Measurements from ENCODE around the gene TNNT2. TPM values are rescaled to one million over a fixed set of nuclear protein-coding genes. Genes with fewer than 3 reads are reported as not detected.

TNNT2 gene
- total and polyA plus RNA-seq, 2 of the 4 experiments (the other 2 are of a cell fraction), result 0.18 to 1.2 TPM

DNA sequence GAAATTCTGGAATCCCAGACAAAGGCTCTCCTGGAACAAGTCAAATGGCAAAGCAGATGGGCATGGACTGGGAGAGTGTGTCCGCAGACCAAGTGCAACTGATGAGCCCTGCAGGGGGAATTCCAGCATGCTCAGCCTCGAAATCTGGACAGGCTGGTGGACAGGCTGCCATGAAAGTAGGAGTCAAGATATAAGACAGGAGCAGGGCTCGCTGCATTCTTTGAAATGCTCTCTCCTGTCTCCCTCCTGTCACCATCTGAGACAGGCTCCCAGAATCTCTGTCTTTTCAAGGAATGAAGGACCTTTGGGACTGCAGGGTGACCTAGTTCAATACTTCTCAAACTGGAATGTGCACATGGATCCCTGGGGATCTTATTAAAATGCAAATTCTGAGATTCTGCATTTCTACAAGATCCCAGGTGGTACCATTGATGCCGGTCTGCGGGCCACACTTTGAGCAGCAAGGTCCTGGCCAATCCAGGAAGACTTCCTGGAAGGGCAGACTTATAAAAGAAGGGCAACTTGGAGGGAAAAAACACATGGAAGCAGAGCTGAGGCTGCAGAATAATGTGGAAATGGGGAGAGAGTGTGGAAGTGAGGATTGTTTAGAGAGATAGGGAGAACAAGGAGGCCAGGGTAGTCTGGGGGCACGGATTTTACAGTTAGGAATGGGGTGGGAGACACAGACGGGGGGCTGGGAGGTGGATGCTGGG is 29.8 kb downstream of the TNNT2 start:
- Histone ChIP-seq H3K23ac (ENCODE audit: low read depth, low read length) (no peak overlapping the region), H3K9me3 (ENCODE audit: control insufficient read depth, insufficient read depth, low read length) (peaks cover 4% of the 10 kb centered on the region; the same call in 1 of the 2 replicates), H2AK9ac (replicated peaks; ENCODE audit: low read depth, low read length, poor library complexity) (no peak overlapping the region), H2BK15ac (ENCODE audit: low read depth, low read length) (no peak overlapping the region), H3K79me1 (ENCODE audit: low read depth in 1 of 2, low read length in 2 of 2) (no peaks in the 10 kb centered on the region), H2BK20ac (ENCODE audit: low read depth, low read length) (no peak overlapping the region), H4K8ac (ENCODE audit: low read depth in 2 of 2, low read length in 2 of 2) (no peak overlapping the region), H3K18ac (ENCODE audit: low read depth, low read length) (no peak overlapping the region), H3K4me1 (ENCODE audit: control insufficient read depth, insufficient read depth, low read length) (no peaks in the 10 kb centered on the region), H2BK120ac (ENCODE audit: low read depth, low read length) (no peak overlapping the region), H2AFZ (replicated peaks; ENCODE audit: low read length, poor library complexity) (no peak overlapping the region), H3K9ac (ENCODE audit: low read depth, low read length) (no peak overlapping the region), H3K4me2 (ENCODE audit: low read depth, low read length) (no peak overlapping the region), H2BK5ac (ENCODE audit: low read depth, low read length, poor library complexity, severe bottlenecking) (no peak overlapping the region), H4K91ac (ENCODE audit: insufficient read depth, low read depth, low read length) (no peak overlapping the region), H3K27me3 (ENCODE audit: control insufficient read depth, insufficient read depth, low read length) (peaks cover 52% of the 10 kb centered on the region), H3K27ac (ENCODE audit: insufficient read depth, low read length) (no peak overlapping the region), H3K56ac (ENCODE audit: extremely low read depth, insufficient read depth, low read length) (no peak overlapping the region), H3K14ac (replicated peaks; ENCODE audit: low read depth, low read length) (no peak overlapping the region), H4K5ac (ENCODE audit: low read depth, low read length) (no peak overlapping the region), H4K20me1 (ENCODE audit: insufficient read depth, low read length) (no peaks in the 10 kb centered on the region), H3K36me3 (ENCODE audit: control insufficient read depth, insufficient read depth, low read length) (no peaks in the 10 kb centered on the region), H3K4me3 (ENCODE audit: insufficient read depth, low read depth, low read length) (no peak overlapping the region), H3K9me1 (ENCODE audit: insufficient read depth, low read length) (no peaks in the 10 kb centered on the region), H3K4ac (ENCODE audit: low read depth, low read length) (no peak overlapping the region), H2AK5ac (ENCODE audit: low read depth, low read length) (no peak overlapping the region)
- ChIA-PET CTCF (interaction anchor here (0.7 to 2.6 kb wide), 8 partner anchors 13 to 94 kb away, joined by 3 to 8 read pairs (median 3); no protein-coding TSS in a partner anchor), POLR2A (ENCODE audit: unreplicated experiment) (no interaction called here)
- dilution Hi-C loops (cut with HindIII; ENCODE audit: low sequenced_read_pairs, unreplicated experiment), result no loop called here
- TF ChIP-seq MAFK (IDR thresholded peaks at IDR 0.05; ENCODE audit: low read depth, low read length) (no peak), CEBPB (IDR thresholded peaks at IDR 0.05; ENCODE audit: low read depth, low read length) (no peak), SMC3 (IDR thresholded peaks at IDR 0.05; ENCODE audit: low read depth, low read length) (no peak), ELK1 (IDR thresholded peaks at IDR 0.05; ENCODE audit: borderline replicate concordance, low read depth, low read length) (no peak), MAZ (IDR thresholded peaks at IDR 0.05; ENCODE audit: borderline replicate concordance, low read depth, low read length) (no peak)
- TF ChIP-seq, protein P1, sequence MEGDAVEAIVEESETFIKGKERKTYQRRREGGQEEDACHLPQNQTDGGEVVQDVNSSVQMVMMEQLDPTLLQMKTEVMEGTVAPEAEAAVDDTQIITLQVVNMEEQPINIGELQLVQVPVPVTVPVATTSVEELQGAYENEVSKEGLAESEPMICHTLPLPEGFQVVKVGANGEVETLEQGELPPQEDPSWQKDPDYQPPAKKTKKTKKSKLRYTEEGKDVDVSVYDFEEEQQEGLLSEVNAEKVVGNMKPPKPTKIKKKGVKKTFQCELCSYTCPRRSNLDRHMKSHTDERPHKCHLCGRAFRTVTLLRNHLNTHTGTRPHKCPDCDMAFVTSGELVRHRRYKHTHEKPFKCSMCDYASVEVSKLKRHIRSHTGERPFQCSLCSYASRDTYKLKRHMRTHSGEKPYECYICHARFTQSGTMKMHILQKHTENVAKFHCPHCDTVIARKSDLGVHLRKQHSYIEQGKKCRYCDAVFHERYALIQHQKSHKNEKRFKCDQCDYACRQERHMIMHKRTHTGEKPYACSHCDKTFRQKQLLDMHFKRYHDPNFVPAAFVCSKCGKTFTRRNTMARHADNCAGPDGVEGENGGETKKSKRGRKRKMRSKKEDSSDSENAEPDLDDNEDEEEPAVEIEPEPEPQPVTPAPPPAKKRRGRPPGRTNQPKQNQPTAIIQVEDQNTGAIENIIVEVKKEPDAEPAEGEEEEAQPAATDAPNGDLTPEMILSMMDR (conservative IDR thresholded peaks at IDR 0.05; ENCODE audit: low read depth, low read length), result no peak
- BruUV-seq (replicated peaks), result no TSS peak
- 71% methylated on average over 1 of the region's 7 CpGs; no CpG with 5 or more reads in 1 of the 2 experiments for WGBS, 2 experiments (ENCODE audit: extremely low coverage in 2 of 2, insufficient read length in 1 of 2)
- ATAC-seq (ENCODE audit: low read depth) (no peak), DNase-seq (no peak)
- in situ Hi-C loops (cut with MboI; ENCODE audit: low sequenced_read_pairs), result no loop called here
- intact Hi-C loops (cut with micrococcal nuclease), result loop anchor here (1.0 to 2.0 kb wide), 2 partner anchors 61 to 165 kb away; no protein-coding TSS in a partner anchor

All from IMR-90 (cell line).